GM19035 (cell line): Measurements from ENCODE around the gene SIRT7.

ENCODE experiments used
- ATAC-seq: cut with Tn5 transposase; IDR thresholded peaks from one replicate; pipeline ENCODE4 v1.9.1; 2021; ENCODE audit not compliant: unreplicated experiment

Gene SIRT7

GRCh38 chr17:81866440-81867169 lies 51.4 kb downstream of the SIRT7 start:
- ATAC-seq = no peak

GRCh38 chr17:81865733-81866439 lies 52.1 kb downstream of the SIRT7 start:
- no peak for ATAC-seq

- ATAC-seq = no peak
These were observed 52.6 kb downstream of the SIRT7 start for GRCh38 chr17:81865358-81865732.

- ATAC-seq = no peak
These were observed 53.9 kb downstream of the SIRT7 start for GRCh38 chr17:81863833-81864768.

GRCh38 chr17:81863123-81863675 lies 54.8 kb downstream of the SIRT7 start:
- no peak for ATAC-seq
